Glutamatergic neuron (in vitro differentiated cells): ENCODE results near the gene XPO5. TPM values are rescaled to one million over a fixed set of nuclear protein-coding genes. Genes with fewer than 3 reads are reported as not detected.
"Not testable (repeated sequence)": the region's sequence is repeated elsewhere in the genome, so short reads cannot be mapped to it uniquely, and the experiment has no call there.

Source experiments
- DNase-seq: peaks from one replicate; pipeline ENCODE4 v3.0.0; 2022
- H3K27ac Mint-ChIP-seq: one replicate; pipeline ENCODE4 v1.8.0; 2020; ENCODE audit warnings: mild to moderate bottlenecking, mixed read lengths, inconsistent platforms; ENCODE audit not compliant: unreplicated experiment
- H3K27me3 Mint-ChIP-seq: one replicate; pipeline ENCODE4 v1.8.0; 2020; ENCODE audit warnings: mild to moderate bottlenecking, moderate library complexity, mixed read lengths, inconsistent platforms; ENCODE audit not compliant: unreplicated experiment
- H3K36me3 Mint-ChIP-seq: one replicate; pipeline ENCODE4 v1.8.0; 2020; ENCODE audit warnings: mild to moderate bottlenecking, mixed read lengths, inconsistent platforms; ENCODE audit not compliant: unreplicated experiment
- H3K4me1 Mint-ChIP-seq: one replicate; pipeline ENCODE4 v1.8.0; 2020; ENCODE audit warnings: mild to moderate bottlenecking, low read depth, mixed read lengths, inconsistent platforms; ENCODE audit not compliant: unreplicated experiment
- H3K4me3 Mint-ChIP-seq: one replicate; pipeline ENCODE4 v1.8.0; 2020; ENCODE audit warnings: mild to moderate bottlenecking, mixed read lengths, inconsistent platforms; ENCODE audit not compliant: unreplicated experiment
- H3K9me3 Mint-ChIP-seq: one replicate; pipeline ENCODE4 v1.8.0; 2020; ENCODE audit warnings: mild to moderate bottlenecking, moderate library complexity, mixed read lengths, inconsistent platforms; ENCODE audit not compliant: unreplicated experiment
- total RNA-seq: library from RNA; stranded (reverse); fragmentation: NEBNext Ultra II Directional; extraction: Animal tissue kit (Norgen Biotek cat#: 25700); gene quantifications from one replicate; pipeline ENCODE4 v1.2.1, GENCODE V29; 2021; ENCODE audit not compliant: unreplicated experiment
- TF ChIP-seq, protein P1 (sequence below): fragments of 200-600 bp; sonication (generic); IDR thresholded peaks from one replicate; pipeline ENCODE4 v1.5.0; 2021; ENCODE audit not compliant: partially characterized antibody, unreplicated experiment

Gene XPO5
- total RNA-seq, 1 donor from 2014 or later, result 52.7 TPM

GRCh38 chr6:43504756-43505593 is 70.9 kb downstream of the XPO5 start:
- Mint-ChIP-seq H3K36me3 (no peaks in the 10 kb centered on the region), H3K27me3 (peaks cover 16% of the 10 kb centered on the region), H3K27ac (no peak overlapping the region), H3K4me1 (peaks cover 9% of the 10 kb centered on the region), H3K4me3 (no peak overlapping the region), H3K9me3 (peaks cover 7% of the 10 kb centered on the region)
- no peak for DNase-seq
- TF ChIP-seq, protein P1, sequence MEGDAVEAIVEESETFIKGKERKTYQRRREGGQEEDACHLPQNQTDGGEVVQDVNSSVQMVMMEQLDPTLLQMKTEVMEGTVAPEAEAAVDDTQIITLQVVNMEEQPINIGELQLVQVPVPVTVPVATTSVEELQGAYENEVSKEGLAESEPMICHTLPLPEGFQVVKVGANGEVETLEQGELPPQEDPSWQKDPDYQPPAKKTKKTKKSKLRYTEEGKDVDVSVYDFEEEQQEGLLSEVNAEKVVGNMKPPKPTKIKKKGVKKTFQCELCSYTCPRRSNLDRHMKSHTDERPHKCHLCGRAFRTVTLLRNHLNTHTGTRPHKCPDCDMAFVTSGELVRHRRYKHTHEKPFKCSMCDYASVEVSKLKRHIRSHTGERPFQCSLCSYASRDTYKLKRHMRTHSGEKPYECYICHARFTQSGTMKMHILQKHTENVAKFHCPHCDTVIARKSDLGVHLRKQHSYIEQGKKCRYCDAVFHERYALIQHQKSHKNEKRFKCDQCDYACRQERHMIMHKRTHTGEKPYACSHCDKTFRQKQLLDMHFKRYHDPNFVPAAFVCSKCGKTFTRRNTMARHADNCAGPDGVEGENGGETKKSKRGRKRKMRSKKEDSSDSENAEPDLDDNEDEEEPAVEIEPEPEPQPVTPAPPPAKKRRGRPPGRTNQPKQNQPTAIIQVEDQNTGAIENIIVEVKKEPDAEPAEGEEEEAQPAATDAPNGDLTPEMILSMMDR, result no peak

DNA sequence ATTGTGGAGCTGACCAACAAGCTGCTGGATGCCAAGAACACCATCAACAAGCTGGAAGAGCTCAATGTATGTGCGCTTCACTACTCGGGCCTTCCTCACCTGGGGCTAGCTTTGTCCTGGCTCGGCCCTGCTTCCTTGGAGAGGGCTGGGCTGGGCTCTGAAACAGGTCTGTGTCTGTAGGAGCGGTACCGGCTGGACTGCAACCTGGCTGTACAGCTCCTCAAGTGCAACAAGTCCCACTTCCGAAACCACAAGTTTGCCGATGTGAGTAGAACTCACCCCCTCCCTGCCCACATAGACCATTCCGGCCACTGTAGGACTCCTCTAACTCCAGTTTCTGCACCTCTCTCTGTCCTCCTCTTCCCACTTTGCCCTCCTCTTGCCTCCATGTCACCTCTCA is 72.4 kb downstream of the XPO5 start:
- Mint-ChIP-seq H3K36me3 (no peaks in the 10 kb centered on the region), H3K4me1 (peaks cover 3% of the 10 kb centered on the region), H3K4me3 (no peak overlapping the region), H3K27me3 (peaks cover 10% of the 10 kb centered on the region), H3K27ac (peak overlapping the region; percentile 19), H3K9me3 (peaks cover 1% of the 10 kb centered on the region)
- no peak for DNase-seq
- TF ChIP-seq, protein P1, result no peak

DNA sequence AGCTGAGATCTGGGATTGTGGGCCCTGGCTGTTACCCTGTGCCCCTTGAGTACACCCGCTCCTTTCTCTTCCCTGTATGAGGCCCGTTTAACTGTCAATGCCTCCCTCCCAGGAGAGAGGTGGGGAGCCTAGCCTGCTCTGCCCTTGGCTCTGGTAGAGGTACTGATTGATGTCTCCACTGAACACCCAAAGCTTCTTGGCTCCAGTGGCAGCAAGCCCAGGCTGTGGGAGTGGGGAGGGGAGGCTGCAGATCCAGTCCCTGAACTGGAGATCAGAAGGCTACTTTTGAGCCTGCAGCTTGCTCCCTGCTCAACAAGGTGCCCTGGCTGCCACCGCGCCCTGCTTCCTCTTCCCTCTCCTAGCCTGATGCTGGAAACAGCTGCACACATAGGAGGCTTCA is 73.2 kb downstream of the XPO5 start:
- H3K36me3 Mint-ChIP-seq, result no peaks in the 10 kb centered on the region

GRCh38 chr6:43500921-43501320 is 74.9 kb downstream of the XPO5 start:
- no peaks in the 10 kb centered on the region for H3K36me3 Mint-ChIP-seq
- no peak overlapping the region for H3K4me3 Mint-ChIP-seq
- no peak for DNase-seq
- peak overlapping the region; percentile 35 for H3K27ac Mint-ChIP-seq
- H3K4me1 Mint-ChIP-seq, result peaks cover 7% of the 10 kb centered on the region
- H3K9me3 Mint-ChIP-seq, result peaks cover 1% of the 10 kb centered on the region
- TF ChIP-seq, protein P1, result no peak
- peaks cover 4% of the 10 kb centered on the region for H3K27me3 Mint-ChIP-seq

More for the DNA sequence above, 73.2 kb downstream of the XPO5 start:
- H3K9me3 Mint-ChIP-seq, result peaks cover 1% of the 10 kb centered on the region
- peaks cover 8% of the 10 kb centered on the region for H3K27me3 Mint-ChIP-seq
- peaks cover 4% of the 10 kb centered on the region for H3K4me1 Mint-ChIP-seq
- H3K4me3 Mint-ChIP-seq, result no peak overlapping the region
- TF ChIP-seq, protein P1, result no peak
- no peak for DNase-seq
- H3K27ac Mint-ChIP-seq, result no peak overlapping the region

- H3K4me3 Mint-ChIP-seq, result no peak overlapping the region
- H3K27ac Mint-ChIP-seq, result no peak overlapping the region
- peaks cover 11% of the 10 kb centered on the region for H3K4me1 Mint-ChIP-seq
- DNase-seq, result no peak
- H3K36me3 Mint-ChIP-seq, result no peaks in the 10 kb centered on the region
- H3K9me3 Mint-ChIP-seq, result peaks cover 1% of the 10 kb centered on the region
- TF ChIP-seq, protein P1, result no peak
- H3K27me3 Mint-ChIP-seq, result peaks cover 5% of the 10 kb centered on the region
These were observed 76.6 kb downstream of the XPO5 start for GRCh38 chr6:43499028-43499815.

DNA sequence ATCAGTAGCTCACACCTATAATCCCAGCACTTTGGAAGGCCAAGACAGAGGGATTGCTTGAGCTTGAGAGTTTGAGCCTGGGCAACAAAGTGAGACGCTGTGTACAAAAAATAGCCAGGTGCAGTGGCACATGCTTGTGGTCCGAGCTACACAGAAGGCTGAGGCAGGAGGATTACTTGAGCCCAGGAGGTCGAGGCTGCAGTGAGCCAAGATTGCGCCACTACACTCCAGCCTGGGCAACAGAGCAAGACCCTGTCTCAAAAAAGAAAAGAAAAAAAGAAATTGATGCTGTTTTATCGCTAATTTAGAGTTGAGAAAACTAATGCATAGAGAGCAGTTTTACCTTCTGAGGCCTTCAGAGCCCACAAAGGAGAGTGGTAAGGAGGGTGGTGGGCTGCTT is 77.5 kb downstream of the XPO5 start:
- not testable (repeated sequence) for DNase-seq, H3K4me3 Mint-ChIP-seq, H3K27me3 Mint-ChIP-seq, H3K9me3 Mint-ChIP-seq, H3K36me3 Mint-ChIP-seq, H3K27ac Mint-ChIP-seq
- H3K4me1 Mint-ChIP-seq, result peaks cover 11% of the 10 kb centered on the region
